Measurements from ENCODE around the gene UBXN11.

UBXN11 gene

DNA sequence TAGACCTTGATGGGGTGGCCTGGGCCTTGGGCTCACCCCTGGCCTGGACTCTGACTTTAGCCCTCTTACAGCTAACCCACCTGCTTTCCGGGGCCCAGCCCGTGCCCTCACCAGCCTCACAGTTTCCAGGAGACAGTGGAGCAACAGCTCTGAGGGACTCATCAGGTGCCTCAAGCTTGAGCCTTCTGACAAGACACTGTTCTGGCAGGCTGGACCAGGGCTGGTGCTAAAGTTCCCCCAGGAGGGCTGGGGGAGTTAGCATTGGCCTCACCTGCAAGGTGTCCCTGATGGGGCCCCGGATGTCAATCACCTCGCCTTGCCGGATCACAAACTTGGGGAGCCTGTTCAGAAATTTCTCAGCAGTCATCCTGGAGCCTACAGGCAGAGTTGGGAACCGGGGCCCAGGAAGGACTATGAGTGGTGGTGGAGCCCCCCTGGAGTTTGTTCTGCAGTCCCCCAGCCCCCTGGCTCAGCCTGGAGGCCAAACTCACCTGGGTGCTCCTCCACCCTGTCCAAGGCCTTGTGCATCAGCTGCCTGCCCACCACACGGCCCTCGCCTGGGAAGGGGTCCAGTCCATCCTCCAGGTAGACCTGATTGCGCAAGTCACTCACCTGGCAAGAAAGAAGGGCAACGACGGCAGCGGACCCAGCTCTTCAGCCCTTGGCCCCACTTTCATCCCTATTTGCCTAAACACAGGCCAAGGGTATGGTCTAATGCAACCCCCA, 22.4 kb downstream of the UBXN11 start:
- no peak for DNase-seq

GRCh38 chr1:26283279-26283853, 23.1 kb downstream of the UBXN11 start:
- no peak for DNase-seq

DNA sequence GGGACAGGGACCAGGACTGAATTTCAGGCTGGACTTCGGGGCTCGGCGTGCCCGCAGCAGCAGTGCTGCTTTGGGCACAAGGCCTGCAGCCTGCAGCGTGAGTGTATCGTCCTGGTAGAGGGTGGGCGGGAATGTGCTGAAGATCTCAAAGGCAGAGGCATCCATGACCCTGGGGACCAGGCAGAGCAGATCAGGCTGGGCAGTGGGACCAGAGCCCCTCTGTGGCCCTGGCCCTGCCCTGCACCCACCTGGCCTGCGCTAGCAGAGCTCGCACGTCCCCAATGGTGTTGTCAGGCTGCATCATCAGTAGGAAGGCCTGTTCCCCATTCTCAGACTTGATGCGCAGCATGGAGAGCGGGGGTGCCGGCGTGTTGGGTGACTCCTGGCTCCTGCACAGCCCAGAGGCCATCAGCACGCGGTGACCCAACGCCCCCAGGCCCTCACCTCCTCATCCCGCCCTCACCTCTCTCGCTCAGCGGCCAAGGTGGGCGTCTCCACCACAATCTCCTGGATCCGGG, 24.0 kb downstream of the UBXN11 start:
- no peak for DNase-seq

DNA sequence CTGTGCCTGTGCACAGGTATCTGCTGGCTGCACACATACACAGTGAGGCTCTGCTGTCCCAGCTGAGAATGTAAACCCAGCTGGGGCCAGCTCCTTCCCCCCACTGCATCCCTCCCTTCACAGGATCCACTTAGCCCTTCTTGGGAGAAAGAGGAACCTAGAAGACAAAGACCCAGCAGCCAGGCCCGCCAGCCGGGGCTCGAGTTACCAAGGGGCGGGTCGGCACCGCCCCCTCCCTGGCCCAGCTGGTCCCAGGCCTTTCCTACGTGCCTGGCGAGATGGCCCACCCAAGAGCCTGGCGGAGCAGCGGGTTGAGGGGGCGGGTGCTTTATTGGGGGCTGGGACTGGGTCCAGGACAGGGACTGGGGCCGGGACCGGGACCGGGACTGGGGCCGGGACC, 24.5 kb downstream of the UBXN11 start:
- DNase-seq, result no peak

DNA sequence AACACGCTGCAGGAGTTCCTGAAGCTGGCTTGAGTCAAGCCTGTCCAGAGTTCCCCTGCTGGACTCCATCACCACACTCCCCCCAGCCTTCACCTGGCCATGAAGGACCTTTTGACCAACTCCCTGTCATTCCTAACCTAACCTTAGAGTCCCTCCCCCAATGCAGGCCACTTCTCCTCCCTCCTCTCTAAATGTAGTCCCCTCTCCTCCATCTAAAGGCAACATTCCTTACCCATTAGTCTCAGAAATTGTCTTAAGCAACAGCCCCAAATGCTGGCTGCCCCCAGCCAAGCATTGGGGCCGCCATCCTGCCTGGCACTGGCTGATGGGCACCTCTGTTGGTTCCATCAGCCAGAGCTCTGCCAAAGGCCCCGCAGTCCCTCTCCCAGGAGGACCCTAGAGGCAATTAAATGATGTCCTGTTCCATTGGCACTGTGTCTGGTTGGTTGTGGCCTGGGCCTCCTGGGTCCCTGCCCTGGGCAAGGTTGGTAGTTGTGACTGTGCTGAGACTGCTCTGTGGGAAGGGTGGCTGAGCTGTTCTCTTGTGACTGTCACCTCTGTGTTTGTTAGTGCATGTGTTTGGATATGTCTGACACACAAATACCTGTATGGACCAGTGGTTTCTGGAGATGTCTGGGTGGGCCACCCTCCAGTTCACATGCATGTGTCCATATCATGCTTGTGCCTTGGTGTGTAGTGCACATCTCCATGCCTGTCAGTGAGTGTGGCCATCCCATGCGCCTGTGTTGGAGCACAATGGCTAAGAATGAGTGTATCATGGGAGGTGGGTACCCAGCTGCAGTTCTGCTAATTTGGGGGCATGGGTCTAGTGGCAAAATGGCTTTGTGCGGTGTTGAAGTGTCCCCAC, 25.1 kb downstream of the UBXN11 start:
- DNase-seq, result no peak

DNA sequence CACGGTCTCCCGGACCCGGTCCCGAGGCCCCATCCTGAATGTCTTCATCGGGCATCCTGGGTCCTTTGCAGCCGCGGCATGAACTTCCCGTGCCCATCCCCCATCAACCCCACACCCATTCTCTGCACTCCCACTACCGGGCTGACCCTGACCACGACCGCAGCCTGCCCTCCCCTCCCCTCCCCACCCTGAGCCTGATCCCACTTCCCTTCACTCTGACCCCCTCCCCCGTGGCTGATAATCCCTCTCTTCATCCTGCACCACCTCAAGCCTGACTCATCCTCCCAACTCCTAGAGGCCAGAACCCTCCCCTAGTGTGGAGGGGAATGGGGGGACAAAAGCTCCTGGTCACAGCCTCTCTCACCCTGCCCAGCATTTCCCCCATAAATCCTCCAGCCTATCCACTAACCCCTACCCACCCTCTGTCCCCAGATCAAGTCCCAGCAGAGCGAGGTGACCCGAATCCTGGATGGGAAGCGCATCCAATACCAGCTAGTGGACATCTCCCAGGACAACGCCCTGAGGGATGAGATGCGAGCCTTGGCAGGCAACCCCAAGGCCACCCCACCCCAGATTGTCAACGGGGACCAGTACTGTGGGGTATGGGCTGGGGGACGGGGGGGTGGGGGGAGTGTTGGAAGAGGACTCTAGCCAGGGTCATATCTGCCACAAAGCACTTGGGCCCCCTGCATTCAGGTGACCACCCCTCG, 25.9 kb downstream of the UBXN11 start:
- no peak for DNase-seq

DNA sequence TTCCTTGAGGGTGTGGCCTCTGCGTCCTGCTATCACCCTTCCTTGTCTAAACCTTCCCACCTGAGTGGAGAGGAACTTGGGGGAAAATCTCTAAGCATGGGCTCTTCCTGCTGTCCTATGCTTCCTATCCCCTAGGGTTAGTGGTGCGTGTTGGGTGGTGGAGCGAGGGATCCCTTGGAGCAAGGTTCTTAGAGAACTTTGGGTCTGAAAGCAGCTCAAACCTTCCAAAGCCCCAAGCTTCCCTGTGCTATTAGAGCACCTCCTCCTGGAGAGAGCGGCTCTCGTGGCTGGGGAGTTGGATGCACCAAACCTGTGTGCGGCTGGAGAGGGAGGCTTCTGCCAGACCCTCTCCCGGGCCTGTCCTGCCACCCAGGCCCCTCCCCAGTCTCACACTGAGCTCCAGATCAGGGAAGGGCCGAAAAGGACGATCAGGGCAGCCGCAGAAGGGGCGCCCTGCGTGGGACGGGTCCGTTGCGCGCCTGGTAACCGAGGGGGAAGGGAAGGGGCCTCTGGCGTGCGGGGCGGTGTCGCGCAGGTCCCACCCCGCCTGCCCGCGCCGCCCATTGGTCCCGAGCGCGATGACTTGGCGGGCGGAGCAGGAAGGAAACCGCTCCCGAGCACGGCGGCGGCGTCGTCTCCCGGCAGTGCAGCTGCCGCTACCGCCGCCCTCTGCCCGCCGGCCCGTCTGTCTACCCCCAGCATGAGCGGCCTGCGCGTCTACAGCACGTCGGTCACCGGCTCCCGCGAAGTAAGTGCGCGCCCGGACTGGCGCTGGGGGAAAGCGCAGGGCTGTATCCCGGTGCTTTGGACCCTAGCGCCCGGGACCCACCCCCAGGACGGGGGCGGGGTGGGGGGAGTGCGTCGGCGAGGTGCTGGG, 26.7 kb downstream of the UBXN11 start, which contains the start of gene SH3BGRL3:
SH3BGRL3 (plus strand) TSS at position 631 of the 877 bp plus-strand sequence; CDS start at position 701, 70 bp downstream.
- DNase-seq, result peak; percentile 83

DNA sequence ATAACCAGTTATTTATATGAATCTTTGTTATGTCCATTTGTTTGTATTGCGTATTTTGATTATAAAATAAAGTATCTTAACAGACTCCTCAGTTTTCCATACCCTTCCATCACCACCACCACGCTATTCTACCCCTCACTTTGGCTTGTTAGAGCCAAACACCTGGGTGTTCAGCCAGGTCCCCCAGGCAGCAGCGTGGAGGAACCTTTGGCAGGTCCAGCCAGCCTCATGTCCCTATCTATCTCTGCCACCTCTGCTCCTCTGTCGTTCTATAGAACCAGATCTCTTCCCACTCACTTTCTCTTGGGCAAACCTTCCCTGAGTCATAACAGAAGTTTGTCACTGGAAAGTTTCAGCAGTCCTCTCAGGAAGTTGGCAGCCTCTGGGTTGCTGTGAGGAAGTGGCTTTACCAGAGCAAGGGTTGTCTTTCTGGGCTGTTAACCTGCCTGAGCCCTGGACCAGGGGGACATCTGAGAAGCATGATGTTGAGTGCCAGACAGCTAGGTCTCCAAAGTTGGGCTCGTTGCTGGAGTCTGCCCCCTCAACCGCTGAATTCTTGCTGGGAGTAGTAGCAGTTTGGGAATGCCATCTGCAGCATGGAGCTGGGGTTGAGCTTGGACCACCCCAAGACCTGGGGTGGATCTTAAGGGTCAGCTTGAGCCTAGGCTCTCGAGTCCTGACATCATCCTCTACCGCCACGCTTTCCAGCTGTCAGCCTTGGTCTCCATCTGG, 27.5 kb downstream of the UBXN11 start:
- DNase-seq, result no peak

DNA sequence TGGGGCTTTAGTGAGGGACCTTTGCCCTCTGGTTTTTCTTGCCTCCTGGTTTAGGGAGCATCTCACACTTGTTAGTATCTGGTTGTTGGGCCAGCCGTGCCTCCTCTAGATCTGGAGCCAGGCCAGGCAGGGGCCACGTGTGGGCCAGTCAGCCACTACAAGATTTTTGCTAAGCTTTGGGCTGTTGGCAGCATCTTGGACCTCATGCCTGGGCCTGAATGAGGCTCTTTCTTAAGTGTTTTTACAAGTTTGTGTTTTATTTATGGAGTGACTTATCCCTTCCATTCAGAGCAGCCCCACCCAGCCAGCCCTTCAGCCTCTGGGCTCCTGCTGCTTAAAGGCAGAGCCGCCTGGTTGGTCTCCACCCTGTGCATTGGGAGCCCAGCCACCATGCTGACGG, 28.1 kb downstream of the UBXN11 start:
- no peak for DNase-seq

GRCh38 chr1:26277719-26278118, 28.7 kb downstream of the UBXN11 start:
- no peak for DNase-seq

GRCh38 chr1:26277261-26277661, 29.2 kb downstream of the UBXN11 start:
- DNase-seq, result no peak

- no peak for DNase-seq
Measured at GRCh38 chr1:26276432-26276838, 30.0 kb downstream of the UBXN11 start.

DNA sequence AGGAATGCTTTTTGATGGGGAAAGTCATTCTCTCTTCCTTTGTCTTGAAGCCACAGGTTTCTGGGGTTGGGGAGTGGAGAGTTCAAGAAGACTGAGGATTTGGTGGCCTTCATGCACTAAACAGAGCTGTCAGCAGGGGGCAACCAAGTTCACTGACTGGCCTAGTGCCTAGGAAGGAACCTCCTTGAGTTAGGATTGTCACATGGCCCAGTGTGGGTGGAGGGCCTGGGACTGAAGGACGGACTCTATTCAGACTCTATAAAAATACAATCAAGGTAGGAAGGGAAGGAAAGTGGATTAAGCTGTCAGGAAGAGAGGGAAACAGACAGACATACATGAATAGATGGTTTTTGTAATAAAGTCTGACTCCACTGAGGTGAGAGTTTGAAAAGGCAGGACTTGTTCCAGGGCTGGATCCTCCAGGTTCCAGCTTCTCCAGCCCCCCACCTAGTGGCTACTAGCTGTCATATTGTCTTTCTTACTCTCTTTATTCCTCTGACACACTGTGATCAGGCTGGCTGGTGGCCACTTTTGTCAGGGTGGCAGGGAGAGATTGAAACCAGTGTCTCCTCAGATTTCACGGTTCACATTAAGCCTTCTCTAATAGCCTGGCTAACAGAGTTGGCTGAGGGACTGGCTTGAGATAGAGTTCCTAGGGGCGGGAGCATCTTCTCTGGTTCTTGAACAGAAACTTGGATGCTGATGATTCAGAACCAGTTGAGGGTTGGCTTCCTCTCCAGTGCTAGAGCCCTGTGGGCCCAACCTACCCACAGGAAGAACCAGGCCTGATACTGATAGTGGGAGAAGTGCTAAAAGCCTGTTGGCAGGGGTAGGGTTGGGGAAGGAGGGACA, 30.6 kb downstream of the UBXN11 start:
- peak; percentile 81 for DNase-seq

- DNase-seq, result no peak
Measured at GRCh38 chr1:26274801-26275425, 31.5 kb downstream of the UBXN11 start.

GRCh38 chr1:26269198-26269550, 37.3 kb downstream of the UBXN11 start:
- no peak for DNase-seq

- no peak for DNase-seq
Measured at GRCh38 chr1:26268290-26269197, 37.9 kb downstream of the UBXN11 start.

GRCh38 chr1:26265405-26265804, 41.0 kb downstream of the UBXN11 start:
- DNase-seq, result no peak

GRCh38 chr1:26263212-26263611, 43.2 kb downstream of the UBXN11 start:
- no peak for DNase-seq

DNA sequence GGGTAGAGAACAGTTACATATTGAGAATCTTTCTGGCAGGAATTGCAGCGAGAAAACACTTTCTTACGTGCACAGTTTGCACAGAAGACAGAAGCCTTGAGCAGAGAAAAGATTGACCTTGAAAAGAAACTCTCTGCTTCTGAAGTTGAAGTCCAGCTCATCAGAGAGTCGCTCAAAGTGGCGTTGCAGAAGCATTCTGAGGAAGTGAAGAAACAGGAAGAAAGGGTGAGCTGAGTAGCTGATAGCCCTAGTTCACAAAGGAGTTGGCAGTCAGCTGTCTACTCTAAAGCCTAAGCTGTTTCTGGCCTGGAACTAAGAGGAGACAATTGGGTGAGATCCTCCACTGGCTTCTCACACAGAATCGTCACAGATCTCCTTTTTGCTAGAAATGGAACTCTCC, 46.9 kb downstream of the UBXN11 start:
- no peak for DNase-seq

All from activated gamma-delta T cell treated with Interleukin-2 at 50 U/mL for 16 hours (primary cell).